Hematopoietic multipotent progenitor cell (in vitro differentiated cells): ENCODE measurements around the gene JAKMIP2. TPM values are rescaled to one million over a fixed set of nuclear protein-coding genes. Genes with fewer than 3 reads are reported as not detected.
A peak's percentile ranks its signal among the peaks of the same experiment; 100 is the strongest.

Source experiments
- DNase-seq, 3 donors: peaks; one replicate each; pipeline ENCODE4 v3.0.0-alpha.2; 2011 to 2015; ENCODE audit warnings: low read depth in 2 of 3, low spot score in 2 of 3
- total RNA-seq: library from RNA; depleted of rRNA; stranded (reverse); fragments of >200 nt; gene quantifications from one replicate; pipeline ENCODE4 v1.2.3, GENCODE V29; 2012

The JAKMIP2 gene
- total RNA-seq, 1 donor, result 8.6 TPM

GRCh38 chr5:147704544-147704943 is 78.0 kb downstream of the JAKMIP2 start:
- DNase-seq, result no peak

GRCh38 chr5:147701468-147701867 is 81.1 kb downstream of the JAKMIP2 start:
- no peak for DNase-seq

GRCh38 chr5:147699496-147700088 is 82.9 kb downstream of the JAKMIP2 start:
- no peak for DNase-seq

GRCh38 chr5:147697380-147697779 is 85.1 kb downstream of the JAKMIP2 start:
- no peak for DNase-seq

- DNase-seq, result no peak
Measured at GRCh38 chr5:147694772-147695171, 87.8 kb downstream of the JAKMIP2 start.

- no peak for DNase-seq
Measured at GRCh38 chr5:147693233-147693632, 89.3 kb downstream of the JAKMIP2 start.

GRCh38 chr5:147691130-147691529 is 91.4 kb downstream of the JAKMIP2 start:
- DNase-seq, result no peak

- DNase-seq, result no peak
Measured at GRCh38 chr5:147690595-147690994, 91.9 kb downstream of the JAKMIP2 start.

- no peak for DNase-seq
Measured at GRCh38 chr5:147689426-147689825, 93.1 kb downstream of the JAKMIP2 start.

- no peak for DNase-seq
Measured at GRCh38 chr5:147688656-147689356, 93.7 kb downstream of the JAKMIP2 start.

- no peak for DNase-seq
Measured at GRCh38 chr5:147687118-147687517, 95.4 kb downstream of the JAKMIP2 start.

- DNase-seq, result no peak
Measured at GRCh38 chr5:147686421-147686820, 96.1 kb downstream of the JAKMIP2 start.

- DNase-seq, result no peak
Measured at GRCh38 chr5:147685993-147686392, 96.5 kb downstream of the JAKMIP2 start.

- DNase-seq, result peak in 1 of 3 donors; percentile 9
Measured at GRCh38 chr5:147675168-147675567, 107.4 kb downstream of the JAKMIP2 start.

- DNase-seq, result no peak
Measured at GRCh38 chr5:147674411-147674810, 108.1 kb downstream of the JAKMIP2 start.

GRCh38 chr5:147673791-147674190 is 108.7 kb downstream of the JAKMIP2 start:
- no peak for DNase-seq

GRCh38 chr5:147673266-147673665 is 109.3 kb downstream of the JAKMIP2 start:
- no peak for DNase-seq

GRCh38 chr5:147671365-147671764 is 111.2 kb downstream of the JAKMIP2 start:
- DNase-seq, result no peak

- no peak for DNase-seq
Measured at GRCh38 chr5:147670815-147671214, 111.7 kb downstream of the JAKMIP2 start.

- DNase-seq, result no peak
Measured at GRCh38 chr5:147669169-147669869, 113.2 kb downstream of the JAKMIP2 start.

GRCh38 chr5:147668385-147668784 is 114.1 kb downstream of the JAKMIP2 start:
- DNase-seq, result no peak

GRCh38 chr5:147667363-147667762 is 115.2 kb downstream of the JAKMIP2 start:
- no peak for DNase-seq
